Measurements from ENCODE around the gene OR52E4.

The OR52E4 gene

DNA sequence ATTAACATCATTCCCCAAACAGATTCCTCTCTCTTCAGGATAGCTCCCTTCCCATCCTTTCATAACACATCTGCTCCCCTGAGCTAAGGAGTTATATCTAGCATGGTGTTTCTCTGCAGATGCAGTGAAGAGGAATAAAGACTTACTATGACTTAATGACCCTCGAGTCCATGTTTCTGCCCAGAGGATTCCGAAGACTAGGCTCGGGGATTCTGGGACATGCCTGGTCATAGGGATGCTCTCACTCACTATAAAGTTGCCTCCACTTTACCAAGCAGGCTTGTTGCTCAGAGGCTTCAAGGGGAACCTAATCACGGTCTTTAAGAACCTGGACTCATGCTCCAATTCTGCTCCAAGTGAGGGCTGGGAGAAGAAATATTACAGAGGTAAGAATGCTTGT lies at the start of gene OR52E4:
TSS of gene OR52E4 (plus strand) at position 301 of the 400 bp plus-strand sequence. CDS start 3,664 bp downstream, outside the sequence.
- TF ChIP-seq, protein P1, sequence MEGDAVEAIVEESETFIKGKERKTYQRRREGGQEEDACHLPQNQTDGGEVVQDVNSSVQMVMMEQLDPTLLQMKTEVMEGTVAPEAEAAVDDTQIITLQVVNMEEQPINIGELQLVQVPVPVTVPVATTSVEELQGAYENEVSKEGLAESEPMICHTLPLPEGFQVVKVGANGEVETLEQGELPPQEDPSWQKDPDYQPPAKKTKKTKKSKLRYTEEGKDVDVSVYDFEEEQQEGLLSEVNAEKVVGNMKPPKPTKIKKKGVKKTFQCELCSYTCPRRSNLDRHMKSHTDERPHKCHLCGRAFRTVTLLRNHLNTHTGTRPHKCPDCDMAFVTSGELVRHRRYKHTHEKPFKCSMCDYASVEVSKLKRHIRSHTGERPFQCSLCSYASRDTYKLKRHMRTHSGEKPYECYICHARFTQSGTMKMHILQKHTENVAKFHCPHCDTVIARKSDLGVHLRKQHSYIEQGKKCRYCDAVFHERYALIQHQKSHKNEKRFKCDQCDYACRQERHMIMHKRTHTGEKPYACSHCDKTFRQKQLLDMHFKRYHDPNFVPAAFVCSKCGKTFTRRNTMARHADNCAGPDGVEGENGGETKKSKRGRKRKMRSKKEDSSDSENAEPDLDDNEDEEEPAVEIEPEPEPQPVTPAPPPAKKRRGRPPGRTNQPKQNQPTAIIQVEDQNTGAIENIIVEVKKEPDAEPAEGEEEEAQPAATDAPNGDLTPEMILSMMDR (conservative IDR thresholded peaks at IDR 0.05; ENCODE audit: low read depth, low read length), result no peak
- no peak within 1 kb of the TSS for H3K4me3 ChIP-seq (ENCODE audit: low read length)
- DNase-seq (ENCODE audit: low read depth), result no peak

- TF ChIP-seq, protein P1 (conservative IDR thresholded peaks at IDR 0.05; ENCODE audit: low read depth, low read length), result no peak
- DNase-seq (ENCODE audit: low read depth), result no peak
- no peak overlapping the region for H3K4me3 ChIP-seq (ENCODE audit: low read length)
These were observed 49.1 kb upstream of the OR52E4 start for GRCh38 chr11:5831196-5831829.

DNA sequence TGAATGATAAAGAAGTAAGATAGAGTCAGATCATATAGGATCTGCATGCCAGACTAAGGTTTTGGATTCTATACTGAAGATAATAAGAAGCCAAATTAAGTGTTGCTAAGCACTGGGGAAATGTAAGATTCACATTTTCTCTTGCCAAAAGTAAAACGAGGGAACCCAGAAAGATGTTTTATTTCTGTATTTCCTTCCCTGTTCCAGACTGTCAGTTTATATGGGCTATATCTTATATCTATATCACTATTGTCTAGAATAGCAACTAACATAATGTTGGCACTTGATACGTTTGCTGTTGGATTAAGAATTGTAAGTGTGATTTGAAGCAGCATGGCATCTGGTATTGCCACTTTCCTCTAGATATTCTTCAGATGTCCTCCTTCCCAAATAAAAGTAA lies 47.0 kb upstream of the OR52E4 start:
- DNase-seq (ENCODE audit: low read depth), result no peak
- TF ChIP-seq, protein P1 (conservative IDR thresholded peaks at IDR 0.05; ENCODE audit: low read depth, low read length), result no peak
- H3K4me3 ChIP-seq (ENCODE audit: low read length), result no peak overlapping the region

DNA sequence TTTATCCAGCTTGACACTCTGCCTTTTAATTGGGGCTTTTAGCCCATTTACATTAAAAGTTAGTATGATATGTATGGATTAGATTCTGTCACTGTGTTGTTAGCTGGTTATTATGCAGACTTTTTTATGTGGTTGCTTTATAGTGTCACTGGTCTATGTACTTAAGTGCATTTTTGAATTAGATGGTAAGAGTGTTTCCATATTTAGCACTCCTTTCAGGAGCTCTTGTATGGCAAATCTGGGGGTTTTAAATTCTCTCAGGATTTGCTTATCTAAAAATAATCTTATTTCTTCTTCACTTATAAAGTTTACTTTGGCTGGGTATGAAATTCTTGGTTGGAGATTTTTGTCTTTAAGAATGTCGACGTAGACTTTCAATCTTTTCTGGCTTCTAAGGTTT lies 42.7 kb upstream of the OR52E4 start:
- no peak overlapping the region for H3K4me3 ChIP-seq (ENCODE audit: low read length)
- TF ChIP-seq, protein P1 (conservative IDR thresholded peaks at IDR 0.05; ENCODE audit: low read depth, low read length), result no peak
- DNase-seq (ENCODE audit: low read depth), result no peak

DNA sequence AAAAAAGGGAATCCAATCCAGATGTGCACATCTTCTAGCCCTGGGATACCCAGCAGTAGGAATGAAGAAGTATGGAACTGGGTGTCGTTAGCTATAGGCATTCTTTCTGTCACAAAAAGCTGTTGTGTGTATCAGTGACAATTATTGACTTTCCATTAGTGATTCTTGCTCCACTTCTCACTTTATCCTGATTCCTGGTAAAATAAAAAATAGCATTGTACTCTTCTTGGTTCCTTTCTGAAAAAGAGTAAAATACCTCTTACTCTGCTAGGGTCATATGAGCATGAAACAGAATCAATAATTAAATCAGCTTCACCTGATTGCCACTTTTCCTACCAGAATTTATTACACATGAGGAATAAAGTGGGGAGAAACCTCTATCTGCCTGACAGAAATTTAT lies 38.6 kb upstream of the OR52E4 start, which contains the start of gene OR52E6:
TSS of gene OR52E6 (minus strand) at position 101 of the 400 bp plus-strand sequence. CDS start at position 101, 0 bp downstream.
- TF ChIP-seq, protein P1 (conservative IDR thresholded peaks at IDR 0.05; ENCODE audit: low read depth, low read length), result no peak
- DNase-seq (ENCODE audit: low read depth), result no peak
- H3K4me3 ChIP-seq (ENCODE audit: low read length), result no peak within 1 kb of the TSS

GRCh38 chr11:5846701-5847100 lies 33.7 kb upstream of the OR52E4 start:
- no peak for DNase-seq (ENCODE audit: low read depth)
- TF ChIP-seq, protein P1 (conservative IDR thresholded peaks at IDR 0.05; ENCODE audit: low read depth, low read length), result no peak
- H3K4me3 ChIP-seq (ENCODE audit: low read length), result no peak overlapping the region

DNA sequence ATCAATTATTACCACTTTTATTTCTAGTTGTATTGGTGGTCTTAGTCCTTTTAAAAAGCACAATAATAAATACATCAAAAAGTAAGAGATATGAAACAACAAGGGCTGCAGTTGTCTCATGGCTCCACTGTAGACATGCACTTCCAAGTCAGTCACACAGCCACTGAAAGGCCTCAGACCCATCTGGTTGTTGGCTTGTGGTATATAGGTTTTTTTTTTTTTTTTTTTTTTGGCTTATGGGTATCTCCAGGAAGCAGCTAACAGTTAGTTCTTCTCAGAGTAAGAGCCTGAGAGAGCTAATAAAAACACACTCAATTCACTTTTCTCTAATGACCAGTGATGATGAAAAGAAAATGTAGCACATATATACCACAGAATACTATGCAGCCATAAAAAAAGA lies 32.7 kb upstream of the OR52E4 start:
- DNase-seq (ENCODE audit: low read depth), result no peak
- no peak overlapping the region for H3K4me3 ChIP-seq (ENCODE audit: low read length)
- TF ChIP-seq, protein P1 (conservative IDR thresholded peaks at IDR 0.05; ENCODE audit: low read depth, low read length), result no peak
